Measurements from ENCODE around the gene SDK2.

SDK2 gene

DNA sequence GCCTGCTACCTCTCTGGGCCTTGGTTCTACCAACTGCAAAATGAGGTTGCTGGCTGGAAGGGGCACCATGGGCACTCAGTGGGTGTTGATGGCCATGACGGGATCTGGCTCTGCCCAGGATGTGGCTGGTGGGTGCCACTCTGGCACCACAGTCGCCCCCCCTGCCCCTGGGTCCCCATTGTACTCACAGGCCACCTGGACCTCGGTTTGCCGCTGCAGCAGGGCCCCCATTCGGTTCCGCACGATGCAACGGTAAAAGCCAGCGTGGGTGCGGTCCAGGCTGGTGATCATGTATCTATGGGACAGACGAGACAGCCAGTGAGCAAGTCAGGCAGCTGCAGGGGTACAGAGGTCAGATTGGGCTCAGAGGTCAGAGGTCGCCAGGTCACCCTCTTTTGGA lies 172.3 kb downstream of the SDK2 start:
- no peak for DNase-seq (ENCODE audit: low read depth)
- no peak overlapping the region for H3K4me3 ChIP-seq (ENCODE audit: low read length)
- TF ChIP-seq, protein P1, sequence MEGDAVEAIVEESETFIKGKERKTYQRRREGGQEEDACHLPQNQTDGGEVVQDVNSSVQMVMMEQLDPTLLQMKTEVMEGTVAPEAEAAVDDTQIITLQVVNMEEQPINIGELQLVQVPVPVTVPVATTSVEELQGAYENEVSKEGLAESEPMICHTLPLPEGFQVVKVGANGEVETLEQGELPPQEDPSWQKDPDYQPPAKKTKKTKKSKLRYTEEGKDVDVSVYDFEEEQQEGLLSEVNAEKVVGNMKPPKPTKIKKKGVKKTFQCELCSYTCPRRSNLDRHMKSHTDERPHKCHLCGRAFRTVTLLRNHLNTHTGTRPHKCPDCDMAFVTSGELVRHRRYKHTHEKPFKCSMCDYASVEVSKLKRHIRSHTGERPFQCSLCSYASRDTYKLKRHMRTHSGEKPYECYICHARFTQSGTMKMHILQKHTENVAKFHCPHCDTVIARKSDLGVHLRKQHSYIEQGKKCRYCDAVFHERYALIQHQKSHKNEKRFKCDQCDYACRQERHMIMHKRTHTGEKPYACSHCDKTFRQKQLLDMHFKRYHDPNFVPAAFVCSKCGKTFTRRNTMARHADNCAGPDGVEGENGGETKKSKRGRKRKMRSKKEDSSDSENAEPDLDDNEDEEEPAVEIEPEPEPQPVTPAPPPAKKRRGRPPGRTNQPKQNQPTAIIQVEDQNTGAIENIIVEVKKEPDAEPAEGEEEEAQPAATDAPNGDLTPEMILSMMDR (conservative IDR thresholded peaks at IDR 0.05; ENCODE audit: low read depth, low read length), result no peak

DNA sequence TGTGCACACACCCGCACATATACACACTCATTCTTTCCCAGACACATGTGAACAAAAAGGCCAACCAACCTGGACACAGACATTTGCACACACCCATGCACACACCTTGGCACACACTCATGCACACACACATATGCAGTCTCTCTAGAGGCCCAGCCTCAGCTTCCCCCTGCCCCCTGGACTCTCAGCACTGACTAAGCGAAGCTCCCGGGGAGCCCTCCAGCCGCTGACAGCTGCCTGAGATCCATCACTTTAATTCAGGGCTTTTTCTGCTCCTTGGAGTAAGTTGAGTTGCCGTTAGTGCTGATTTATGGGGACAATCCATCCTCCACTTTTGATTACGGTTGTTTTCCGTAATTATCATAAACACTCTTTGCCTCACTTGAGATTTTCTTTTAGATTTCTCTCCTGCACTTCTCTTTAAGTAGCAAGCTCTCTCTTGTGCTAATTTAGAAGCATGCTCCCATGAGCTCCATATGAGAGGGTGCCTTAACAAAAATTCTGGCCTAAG lies 173.9 kb downstream of the SDK2 start:
- TF ChIP-seq, protein P1 (conservative IDR thresholded peaks at IDR 0.05; ENCODE audit: low read depth, low read length), result no peak
- no peak overlapping the region for H3K4me3 ChIP-seq (ENCODE audit: low read length)
- DNase-seq (ENCODE audit: low read depth), result no peak

GRCh38 chr17:73469311-73469710 lies 174.9 kb downstream of the SDK2 start:
- TF ChIP-seq, protein P1 (conservative IDR thresholded peaks at IDR 0.05; ENCODE audit: low read depth, low read length), result no peak
- no peak for DNase-seq (ENCODE audit: low read depth)
- H3K4me3 ChIP-seq (ENCODE audit: low read length), result no peak overlapping the region

DNA sequence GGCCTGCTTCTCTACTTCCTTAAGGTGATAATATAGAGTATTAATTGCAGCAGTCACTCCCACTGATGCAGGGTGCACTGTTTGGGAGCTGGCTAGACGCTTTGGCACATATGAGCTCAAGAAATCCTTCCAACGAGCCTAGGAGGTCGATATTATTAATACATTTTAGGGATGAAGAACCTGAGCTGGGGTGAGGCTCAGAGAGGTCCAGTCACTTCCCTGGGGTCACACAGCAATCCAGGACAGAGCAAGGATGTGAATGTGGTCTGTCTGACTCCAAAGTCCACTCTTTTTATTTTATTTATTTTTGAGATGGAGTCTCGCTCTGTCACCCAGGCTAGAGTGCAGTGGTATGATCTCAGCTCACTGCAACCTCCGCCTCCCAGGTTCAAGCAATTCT lies 176.0 kb downstream of the SDK2 start:
- TF ChIP-seq, protein P1 (conservative IDR thresholded peaks at IDR 0.05; ENCODE audit: low read depth, low read length), result no peak
- H3K4me3 ChIP-seq (ENCODE audit: low read length), result no peak overlapping the region
- no peak for DNase-seq (ENCODE audit: low read depth)

DNA sequence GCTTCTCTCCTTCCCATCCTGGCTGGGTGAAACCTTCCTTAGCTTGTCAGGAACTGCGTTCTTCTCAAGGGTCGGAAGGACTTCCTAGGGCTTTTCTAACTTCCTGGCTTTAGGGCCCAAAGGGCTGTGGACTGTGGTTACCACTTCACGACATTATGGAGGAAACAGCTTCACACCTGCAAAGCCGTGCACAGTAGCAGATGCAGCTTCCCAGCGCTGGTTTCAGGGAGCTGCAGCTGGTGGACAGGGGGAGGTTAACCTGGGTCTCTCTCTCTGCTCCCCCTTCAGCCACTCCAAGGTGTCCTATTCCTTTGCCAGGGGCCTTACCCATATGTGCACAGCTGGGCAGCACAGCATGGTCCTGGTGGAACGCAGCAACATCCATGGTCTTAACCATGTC lies 176.6 kb downstream of the SDK2 start:
- H3K4me3 ChIP-seq (ENCODE audit: low read length), result no peak overlapping the region
- TF ChIP-seq, protein P1 (conservative IDR thresholded peaks at IDR 0.05; ENCODE audit: low read depth, low read length), result no peak
- DNase-seq (ENCODE audit: low read depth), result no peak

DNA sequence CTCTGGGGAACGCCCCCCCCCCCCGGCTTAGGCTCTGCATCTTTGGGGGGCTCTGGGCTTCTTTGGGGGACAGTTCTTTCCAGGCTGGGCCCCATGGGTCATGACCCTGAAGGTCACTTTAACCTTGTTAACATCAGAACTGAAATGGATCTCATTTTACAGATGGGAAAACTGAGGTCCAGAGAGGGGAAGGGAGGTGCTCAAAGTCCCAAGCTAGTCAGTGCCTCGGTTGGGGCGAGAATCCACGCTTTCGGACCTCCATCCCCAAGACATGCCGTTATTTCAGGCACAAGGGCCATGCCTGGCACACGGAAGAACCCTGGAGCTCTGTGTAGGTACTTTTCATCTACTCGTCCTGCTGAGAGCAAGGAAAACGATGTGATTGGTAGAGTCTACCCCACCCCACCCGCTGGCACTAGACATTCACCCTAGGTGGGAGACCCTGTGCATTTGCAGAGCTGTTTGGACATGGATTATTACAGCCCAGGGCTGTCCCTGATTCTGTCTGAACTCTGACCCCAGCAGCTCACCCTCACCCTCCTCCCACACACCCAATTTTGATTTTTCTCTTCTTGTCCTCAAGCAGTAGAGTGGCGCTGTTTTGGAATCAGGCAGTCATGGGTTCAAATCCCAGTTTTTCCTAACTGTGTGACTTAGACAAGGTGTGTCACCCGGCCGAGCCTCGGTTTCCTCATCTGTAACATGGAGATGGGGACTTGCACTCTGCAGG lies 177.4 kb downstream of the SDK2 start:
- no peak overlapping the region for H3K4me3 ChIP-seq (ENCODE audit: low read length)
- TF ChIP-seq, protein P1 (conservative IDR thresholded peaks at IDR 0.05; ENCODE audit: low read depth, low read length), result no peak
- no peak for DNase-seq (ENCODE audit: low read depth)

DNA sequence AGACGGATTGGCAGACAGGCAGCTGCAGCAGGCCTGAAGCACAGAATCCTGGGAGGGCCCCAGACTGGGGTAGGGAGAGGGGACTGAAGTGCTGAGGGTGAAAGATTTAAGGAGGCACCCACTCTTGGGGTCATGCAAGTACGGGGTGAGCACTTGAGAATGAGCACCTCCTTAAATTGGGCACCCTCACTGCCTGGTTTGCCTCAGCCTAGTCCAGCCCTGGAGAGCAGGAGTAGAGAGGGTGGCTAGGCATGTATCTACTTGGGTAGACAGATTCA lies 178.4 kb downstream of the SDK2 start:
- TF ChIP-seq, protein P1 (conservative IDR thresholded peaks at IDR 0.05; ENCODE audit: low read depth, low read length), result no peak
- no peak overlapping the region for H3K4me3 ChIP-seq (ENCODE audit: low read length)
- DNase-seq (ENCODE audit: low read depth), result no peak
